H1 (cell line): ENCODE measurements around the gene CACNG3. TPM values are rescaled to one million over a fixed set of nuclear protein-coding genes. Genes with fewer than 3 reads are reported as not detected.
A peak's percentile ranks its signal among the peaks of the same experiment; 100 is the strongest.

Experiments
- CTCF ChIA-PET: fragments of 300-600 bp; sonication (Branson Sonifier 250); formaldehyde crosslinking; loops from one replicate; lab custom pipeline; 2021; ENCODE audit not compliant: partially characterized antibody; lab: Charles Lee
- POLR2A ChIA-PET: fragments of 300-600 bp; sonication (Branson Sonifier 250); formaldehyde crosslinking; loops from one replicate; lab custom pipeline; 2021; ENCODE audit warnings: inconsistent platforms; ENCODE audit not compliant: partially characterized antibody; lab: Charles Lee
- DNase-seq, 2 experiments: peaks; one replicate each; pipeline versions ENCODE4 v3.0.0 to v3.0.0-alpha.2; 2010 to 2022; ENCODE audit warnings: low spot score in 2 of 2, low read depth in 1 of 2, mixed read lengths in 1 of 2
- FAIRE-seq: peaks from 2 replicates; lab custom pipeline; 2011; peaks lifted over from hg19 to GRCh38; lab: Jason Lieb, UNC
- H2AFZ ChIP-seq: 2 replicates; pipeline ENCODE4 v1.8.1; 2012; ENCODE audit warnings: low read length, inconsistent platforms
- H2AK5ac ChIP-seq: 2 replicates; pipeline ENCODE4 v1.6.1; 2013; ENCODE audit warnings: low read depth, low read length
- H2BK120ac ChIP-seq: replicated peaks from 2 replicates; pipeline ENCODE3; 2013; ENCODE audit warnings: low read depth, low read length, inconsistent platforms
- H2BK12ac ChIP-seq: 2 replicates; pipeline ENCODE4 v1.6.1; 2013; ENCODE audit warnings: low read depth, low read length
- H2BK15ac ChIP-seq: 2 replicates; pipeline ENCODE4 v1.6.1; 2013; ENCODE audit warnings: low read length
- H2BK20ac ChIP-seq: 2 replicates; pipeline ENCODE4 v1.6.1; 2013; ENCODE audit warnings: low read length
- H2BK5ac ChIP-seq: 2 replicates; pipeline ENCODE4 v1.6.1; 2013; ENCODE audit warnings: low read depth, low read length
- H3K14ac ChIP-seq: 2 replicates; pipeline ENCODE4 v1.6.1; 2013; ENCODE audit warnings: inconsistent platforms; ENCODE audit not compliant: insufficient read length
- H3K18ac ChIP-seq: 2 replicates; pipeline ENCODE4 v1.6.1; 2013; ENCODE audit warnings: low read length; ENCODE audit errors: extremely low read depth
- H3K23ac ChIP-seq: 2 replicates; pipeline ENCODE4 v1.6.1; 2013; ENCODE audit warnings: inconsistent platforms; ENCODE audit not compliant: insufficient read length
- H3K23me2 ChIP-seq: 2 replicates; pipeline ENCODE4 v1.6.1; 2013; ENCODE audit warnings: low read depth, low read length
- H3K27ac ChIP-seq: 2 replicates; pipeline ENCODE4 v1.6.1; 2011; ENCODE audit warnings: low read depth, low read length, inconsistent platforms
- H3K27me3 ChIP-seq, 4 experiments: replicated peaks in 1 of 4; 1 replicate in 1 of 4; 2 replicates in 3 of 4; pipeline versions ENCODE4 v1.6.1 to v1.8.1; 2011 to 2013; ENCODE audit warnings: low read length in 3 of 4, mild to moderate bottlenecking in 3 of 4, inconsistent platforms in 2 of 4, mixed read lengths in 2 of 4, moderate library complexity in 1 of 4; ENCODE audit not compliant: control insufficient read depth in 3 of 4, insufficient read depth in 3 of 4; ENCODE audit errors: extremely low read depth in 1 of 4
- H3K36me3 ChIP-seq, 4 experiments: 2 replicates each; pipeline versions ENCODE4 v1.6.1 to v1.8.1; 2011 to 2013; ENCODE audit warnings: mild to moderate bottlenecking in 4 of 4, low read length in 3 of 4, moderate library complexity in 2 of 4, control low read depth in 1 of 4, inconsistent platforms in 1 of 4; ENCODE audit not compliant: insufficient read depth in 4 of 4, control insufficient read depth in 2 of 4
- H3K4ac ChIP-seq: replicated peaks from 2 replicates; pipeline ENCODE3; 2013; ENCODE audit warnings: low read length, low read depth, mixed read lengths, inconsistent platforms; ENCODE audit not compliant: insufficient read length
- H3K4me1 ChIP-seq, 4 experiments: replicated peaks in 1 of 4; 1 replicate in 1 of 4; 2 replicates in 3 of 4; pipeline versions ENCODE4 v1.6.1 to v1.8.1; 2011 to 2013; ENCODE audit warnings: low read length in 3 of 4, inconsistent platforms in 2 of 4, mixed read lengths in 1 of 4; ENCODE audit not compliant: insufficient read depth in 4 of 4, control insufficient read depth in 3 of 4
- H3K4me2 ChIP-seq, 2 experiments: 2 replicates each; pipeline versions ENCODE4 v1.6.1 to v1.8.1; 2011 to 2013; ENCODE audit warnings: low read depth in 2 of 2, low read length in 2 of 2, control low read depth in 1 of 2, inconsistent platforms in 1 of 2, mild to moderate bottlenecking in 1 of 2; ENCODE audit not compliant: insufficient read depth in 1 of 2
- H3K4me3 ChIP-seq, 4 experiments: fragments of 200-600, 300-600 bp in 1 of 4; sonication (generic), shearing (Covaris generic), sonication (Bioruptor Twin) in 1 of 4; 2 replicates each; pipeline versions ENCODE4 v1.5.1 to v1.8.1; 2011 to 2016; ENCODE audit warnings: low read length in 4 of 4, low read depth in 3 of 4, control low read depth in 2 of 4, inconsistent platforms in 2 of 4, mild to moderate bottlenecking in 2 of 4, mixed read lengths in 1 of 4, moderate library complexity in 1 of 4; ENCODE audit not compliant: insufficient read depth in 2 of 4; ENCODE audit errors: extremely low read depth in 1 of 4
- H3K56ac ChIP-seq: replicated peaks from 2 replicates; pipeline ENCODE3; 2013; ENCODE audit warnings: low read depth, mild to moderate bottlenecking, mixed read lengths, low read length, inconsistent platforms; ENCODE audit not compliant: insufficient read length
- H3K79me1 ChIP-seq: 2 replicates; pipeline ENCODE4 v1.6.1; 2013; ENCODE audit warnings: low read depth, low read length, control low read depth
- H3K79me2 ChIP-seq, 2 experiments: 2 replicates each; pipeline versions ENCODE4 v1.6.1 to v1.8.1; 2012 to 2013; ENCODE audit warnings: low read length in 2 of 2, mild to moderate bottlenecking in 2 of 2, inconsistent platforms in 1 of 2; ENCODE audit not compliant: insufficient read depth in 2 of 2, control insufficient read depth in 1 of 2
- H3K9ac ChIP-seq, 4 experiments: replicated peaks in 1 of 4; 1 replicate in 1 of 4; 2 replicates in 3 of 4; pipeline versions ENCODE4 v1.6.1 to v1.8.1; 2011 to 2013; ENCODE audit warnings: low read depth in 3 of 4, low read length in 3 of 4, control low read depth in 2 of 4, mild to moderate bottlenecking in 2 of 4, moderate library complexity in 2 of 4, inconsistent platforms in 1 of 4; ENCODE audit errors: extremely low read depth in 1 of 4
- H3K9me3 ChIP-seq, 2 experiments: 2 replicates each; pipeline versions ENCODE4 v1.6.1 to v1.8.1; 2012 to 2013; ENCODE audit warnings: mild to moderate bottlenecking in 2 of 2, moderate library complexity in 2 of 2, control low read depth in 1 of 2, inconsistent platforms in 1 of 2, low read depth in 1 of 2, low read length in 1 of 2, mixed read lengths in 1 of 2; ENCODE audit not compliant: insufficient read depth in 2 of 2
- H4K20me1 ChIP-seq, 2 experiments: replicated peaks in 1 of 2; 2 replicates each; pipeline versions ENCODE3 to v1.8.1; 2011 to 2013; ENCODE audit warnings: inconsistent platforms in 2 of 2, low read length in 2 of 2, mild to moderate bottlenecking in 1 of 2; ENCODE audit not compliant: insufficient read depth in 2 of 2, control insufficient read depth in 1 of 2
- H4K5ac ChIP-seq: 2 replicates; pipeline ENCODE4 v1.6.1; 2013; ENCODE audit warnings: low read length, low read depth, mixed read lengths, inconsistent platforms; ENCODE audit not compliant: insufficient read length
- H4K8ac ChIP-seq: 2 replicates; pipeline ENCODE4 v1.8.0; 2013; ENCODE audit warnings: mild to moderate bottlenecking, moderate library complexity, low read length, inconsistent platforms; ENCODE audit not compliant: insufficient read depth; ENCODE audit errors: extremely low read depth
- H4K91ac ChIP-seq: replicated peaks from 2 replicates; pipeline ENCODE3; 2013; ENCODE audit warnings: low read length, mixed read lengths, inconsistent platforms; ENCODE audit not compliant: insufficient read length
- CTCF ChIP-seq, 3 experiments: IDR thresholded peaks; 1 replicate in 2 of 3; 2 replicates in 1 of 3; pipeline versions ENCODE4 v1.5.1 to v1.6.1; 2011; ENCODE audit warnings: low read length in 3 of 3, mild to moderate bottlenecking in 3 of 3, inconsistent platforms in 2 of 3, low read depth in 1 of 3, moderate library complexity in 1 of 3; ENCODE audit not compliant: insufficient read depth in 1 of 3; ENCODE audit errors: control extremely low read depth in 1 of 3
- KDM4A ChIP-seq: IDR thresholded peaks from one replicate; pipeline ENCODE4 v1.7.1; 2012; ENCODE audit warnings: low read depth, mild to moderate bottlenecking, moderate library complexity, low read length, inconsistent platforms; ENCODE audit not compliant: severe bottlenecking
- RAD21 ChIP-seq, 2 experiments: IDR thresholded peaks in 1 of 2; conservative IDR thresholded peaks in 1 of 2; 2 replicates each; pipeline ENCODE4 v1.6.1; 2011; ENCODE audit warnings: low read depth in 2 of 2, low read length in 2 of 2, improper control_type of control experiment in 1 of 2, inconsistent platforms in 1 of 2, mild to moderate bottlenecking in 1 of 2, moderate library complexity in 1 of 2
- TEAD4 ChIP-seq: IDR thresholded peaks from 2 replicates; pipeline ENCODE4 v1.6.1; 2012; ENCODE audit warnings: low read depth, low read length, inconsistent platforms, mixed read lengths
- WGBS, 2 experiments: shearing (Covaris generic) in 1 of 2; methylation state at CpG; one replicate each; pipeline versions ENCODE4 v1.1.6 to v1.1.7; 2013 to 2015; ENCODE audit warnings: low lambda C conversion rate in 2 of 2, mixed read lengths in 2 of 2, inconsistent platforms in 1 of 2, low coverage in 1 of 2, missing lambda C conversion rate in 1 of 2; ENCODE audit not compliant: insufficient replicate concordance in 2 of 2, insufficient coverage in 1 of 2, insufficient read length in 1 of 2; ENCODE audit errors: extremely low coverage in 1 of 2, missing lambda C conversion rate in 1 of 2; 5-methylcytosine and 5-hydroxymethylcytosine counted together
- polyA plus RNA-seq, 7 experiments: library from polyadenylated mRNA; depleted of rRNA in 3 of 7; stranded (reverse) in 5 of 7; unstranded in 2 of 7; fragments of >200 nt in 5 of 7; fragments of 200-250 nt in 2 of 7; gene quantifications; 1 replicate in 5 of 7; 2 replicates in 1 of 7; 4 replicates in 1 of 7; pipeline versions ENCODE4 v1.2.1 to v1.2.3, GENCODE V29; 2011 to 2013; ENCODE audit warnings: missing spikeins in 2 of 7, mixed read lengths in 2 of 7
- total RNA-seq: library from RNA; stranded (reverse); fragmentation: NEBNext Ultra II Directional; extraction: Animal tissue kit (Norgen Biotek cat#: 25700); gene quantifications from 2 replicates; pipeline ENCODE4 v1.2.1, GENCODE V29; 2021

Gene CACNG3
- total and polyA plus RNA-seq, 2 of the 8 experiments (the other 6 are each of a cell fraction or from before 2014, with no cell fraction given): 0.12 TPM; not detected in 1

- no peak for DNase-seq
- H2AK5ac ChIP-seq: no peak overlapping the region
- ChIA-PET POLR2A (no interaction called here), CTCF (interaction anchor here (0.6 to 2.9 kb wide), 7 partner anchors 9 to 192 kb away, joined by 3 to 14 read pairs (median 4); no protein-coding TSS in a partner anchor)
- H2BK120ac ChIP-seq: no peak overlapping the region
- peak overlapping the region; percentile 61; the same call in 1 of the 2 replicates for H2BK15ac ChIP-seq
- no peaks in the 10 kb centered on the region for H3K9me3 ChIP-seq
- H3K4ac ChIP-seq: no peak overlapping the region
- H3K36me3 ChIP-seq: no peaks in the 10 kb centered on the region
- no peaks in the 10 kb centered on the region for H3K4me1 ChIP-seq
- no peak overlapping the region for H2BK12ac ChIP-seq
- H3K27ac ChIP-seq: no peak overlapping the region
- no peak overlapping the region for H2AFZ ChIP-seq
- no peaks in the 10 kb centered on the region for H3K79me1 ChIP-seq
- H4K8ac ChIP-seq: no peak overlapping the region
- H4K20me1 ChIP-seq: no peaks in the 10 kb centered on the region
- no peaks in the 10 kb centered on the region for H3K23me2 ChIP-seq
- H4K91ac ChIP-seq: no peak overlapping the region
- H2BK5ac ChIP-seq: no peak overlapping the region
- FAIRE-seq: no peak
- H4K5ac ChIP-seq: no peak overlapping the region
- no peak overlapping the region for H3K56ac ChIP-seq
- no peak overlapping the region for H3K14ac ChIP-seq
- 83% methylated on average over 4 of the region's 4 CpGs; no CpG with 5 or more reads in 1 of the 2 experiments for WGBS, 2 experiments
- no peak overlapping the region for H3K4me3 ChIP-seq
- no peak overlapping the region for H3K4me2 ChIP-seq
- H3K23ac ChIP-seq: no peak overlapping the region
- H3K18ac ChIP-seq: no peak overlapping the region
- H3K27me3 ChIP-seq: no peaks in the 10 kb centered on the region
- H3K9ac ChIP-seq: no peak overlapping the region
- no peaks in the 10 kb centered on the region for H3K79me2 ChIP-seq
- H2BK20ac ChIP-seq: no peak overlapping the region
- no peak for TF ChIP-seq KDM4A
- TF ChIP-seq RAD21 (IDR thresholded peaks at IDR 0.05 in 1 of 2, conservative IDR thresholded peaks at IDR 0.05 in 1 of 2; ENCODE audit: low read depth in 2 of 2, low read length in 2 of 2): peak; percentile 51 to 68
- TF ChIP-seq TEAD4: no peak
- TF ChIP-seq CTCF (IDR thresholded peaks at IDR 0.05; ENCODE audit: control extremely low read depth in 1 of 3, insufficient read depth in 1 of 3, low read depth in 1 of 3, low read length in 3 of 3): peak; percentile 50 to 67 (median 57)
These were observed 152.9 kb downstream of the CACNG3 start for GRCh38 chr16:24409045-24409444.
